IMR-90 (cell line): ENCODE measurements around the gene FGGY. TPM values are rescaled to one million over a fixed set of nuclear protein-coding genes. Genes with fewer than 3 reads are reported as not detected.

Experiments used
- ATAC-seq: fragments of 200-7000 bp; cut with Tn5 transposase; 2 replicates; pipeline ENCODE4 v1.9.1; 2020; ENCODE audit warnings: low read depth, mild to moderate bottlenecking, moderate library complexity
- BruUV-seq: library from RNA; stranded (reverse); fragments of 400-500 nt; replicated peaks from 2 replicates; lab custom pipeline; 2021; lab: Mats Ljungman, UMichigan
- CTCF ChIA-PET: fragments of 300-600 bp; formaldehyde crosslinking; extraction: SDS; loops from one replicate; lab custom pipeline; 2021; ENCODE audit warnings: antibody characterized with exemption; lab: Yijun Ruan, JAX
- POLR2A ChIA-PET: fragments of 300-600 bp; sonication (Branson Sonifier 250); formaldehyde crosslinking; loops from one replicate; lab custom pipeline; 2022; ENCODE audit warnings: antibody characterized with exemption; ENCODE audit not compliant: unreplicated experiment; lab: Charles Lee
- DNase-seq: peaks from one replicate; pipeline ENCODE4 v3.0.0; 2013
- H2AFZ ChIP-seq: replicated peaks from 2 replicates; pipeline ENCODE3; 2013; ENCODE audit warnings: low read length, mild to moderate bottlenecking; ENCODE audit not compliant: poor library complexity
- H2AK5ac ChIP-seq: 2 replicates; pipeline ENCODE4 v1.6.1; 2013; ENCODE audit warnings: low read depth, low read length, inconsistent platforms
- H2AK9ac ChIP-seq: replicated peaks from 2 replicates; pipeline ENCODE3; 2013; ENCODE audit warnings: mild to moderate bottlenecking, low read depth, low read length, moderate library complexity; ENCODE audit not compliant: poor library complexity
- H2BK120ac ChIP-seq: 2 replicates; pipeline ENCODE4 v1.6.1; 2013; ENCODE audit warnings: low read depth, low read length, inconsistent platforms
- H2BK15ac ChIP-seq: 3 replicates; pipeline ENCODE4 v1.6.1; 2013; ENCODE audit warnings: low read depth, low read length, inconsistent platforms
- H2BK20ac ChIP-seq: 2 replicates; pipeline ENCODE4 v1.6.1; 2013; ENCODE audit warnings: low read depth, mild to moderate bottlenecking, inconsistent platforms, low read length, moderate library complexity
- H2BK5ac ChIP-seq: 2 replicates; pipeline ENCODE4 v1.6.1; 2013; ENCODE audit warnings: mild to moderate bottlenecking, low read depth, low read length, inconsistent platforms; ENCODE audit not compliant: poor library complexity, severe bottlenecking
- H3K14ac ChIP-seq: replicated peaks from 2 replicates; pipeline ENCODE4 v1.6.1; 2013; ENCODE audit warnings: low read depth, low read length, inconsistent platforms
- H3K18ac ChIP-seq: 2 replicates; pipeline ENCODE4 v1.6.1; 2013; ENCODE audit warnings: low read depth, low read length, control low read depth
- H3K23ac ChIP-seq: 2 replicates; pipeline ENCODE4 v1.6.1; 2013; ENCODE audit warnings: low read depth, low read length, inconsistent platforms
- H3K27ac ChIP-seq: 2 replicates; pipeline ENCODE4 v1.5.1; 2013; ENCODE audit warnings: mild to moderate bottlenecking, control low read depth, low read length; ENCODE audit not compliant: insufficient read depth
- H3K27me3 ChIP-seq: 2 replicates; pipeline ENCODE4 v1.6.1; 2013; ENCODE audit warnings: low read length; ENCODE audit not compliant: control insufficient read depth, insufficient read depth
- H3K36me3 ChIP-seq: 2 replicates; pipeline ENCODE4 v1.6.1; 2013; ENCODE audit warnings: low read length, mixed read lengths; ENCODE audit not compliant: control insufficient read depth, insufficient read depth
- H3K4ac ChIP-seq: 2 replicates; pipeline ENCODE4 v1.6.1; 2013; ENCODE audit warnings: low read depth, low read length, inconsistent platforms
- H3K4me1 ChIP-seq: 2 replicates; pipeline ENCODE4 v1.6.1; 2013; ENCODE audit warnings: low read length, mixed read lengths; ENCODE audit not compliant: control insufficient read depth, insufficient read depth
- H3K4me2 ChIP-seq: 2 replicates; pipeline ENCODE4 v1.6.1; 2013; ENCODE audit warnings: low read depth, mild to moderate bottlenecking, control low read depth, low read length, moderate library complexity
- H3K4me3 ChIP-seq: 2 replicates; pipeline ENCODE4 v1.5.1; 2013; ENCODE audit warnings: low read depth, mild to moderate bottlenecking, control low read depth, low read length, moderate library complexity; ENCODE audit not compliant: insufficient read depth
- H3K56ac ChIP-seq: 2 replicates; pipeline ENCODE4 v1.6.1; 2013; ENCODE audit warnings: low read length, inconsistent platforms; ENCODE audit not compliant: insufficient read depth; ENCODE audit errors: extremely low read depth
- H3K79me1 ChIP-seq, 2 experiments: 2 replicates each; pipeline ENCODE4 v1.6.1; 2013; ENCODE audit warnings: low read length in 2 of 2, inconsistent platforms in 1 of 2, low read depth in 1 of 2
- H3K9ac ChIP-seq: 2 replicates; pipeline ENCODE4 v1.6.1; 2013; ENCODE audit warnings: low read depth, low read length, control low read depth
- H3K9me1 ChIP-seq: 2 replicates; pipeline ENCODE4 v1.6.1; 2013; ENCODE audit warnings: low read length, inconsistent platforms; ENCODE audit not compliant: insufficient read depth
- H3K9me3 ChIP-seq: 2 replicates; pipeline ENCODE4 v1.6.1; 2013; ENCODE audit warnings: low read length; ENCODE audit not compliant: control insufficient read depth, insufficient read depth
- H4K20me1 ChIP-seq: 2 replicates; pipeline ENCODE4 v1.6.1; 2013; ENCODE audit warnings: low read length, inconsistent platforms; ENCODE audit not compliant: insufficient read depth
- H4K5ac ChIP-seq: 2 replicates; pipeline ENCODE4 v1.6.1; 2013; ENCODE audit warnings: mild to moderate bottlenecking, low read depth, low read length, control low read depth
- H4K8ac ChIP-seq, 2 experiments: 2 replicates each; pipeline ENCODE4 v1.6.1; 2013; ENCODE audit warnings: low read depth in 2 of 2, low read length in 2 of 2, control low read depth in 1 of 2, inconsistent platforms in 1 of 2
- H4K91ac ChIP-seq: 2 replicates; pipeline ENCODE4 v1.6.1; 2013; ENCODE audit warnings: low read depth, low read length, inconsistent platforms; ENCODE audit not compliant: insufficient read depth
- MAZ ChIP-seq: IDR thresholded peaks from 2 replicates; pipeline ENCODE4 v1.6.1; 2012; ENCODE audit warnings: low read depth, mild to moderate bottlenecking, low read length, improper control_type of control experiment, moderate library complexity, borderline replicate concordance
- RAD21 ChIP-seq: IDR thresholded peaks from 2 replicates; pipeline ENCODE4 v1.6.1; 2012; ENCODE audit warnings: low read length, improper control_type of control experiment
- RFX5 ChIP-seq: IDR thresholded peaks from 2 replicates; pipeline ENCODE4 v1.8.0; 2012; ENCODE audit warnings: low read depth, mild to moderate bottlenecking, low read length, moderate library complexity
- WGBS, 2 experiments: methylation state at CpG; one replicate each; pipeline versions ENCODE4 v1.1.5 to v1.1.7; 2013; ENCODE audit warnings: missing lambda C conversion rate in 2 of 2; ENCODE audit not compliant: insufficient read length in 1 of 2; ENCODE audit errors: extremely low coverage in 2 of 2; 5-methylcytosine and 5-hydroxymethylcytosine counted together
- dilution Hi-C: fragments of 300-500 bp; cut with HindIII; formaldehyde crosslinking; loops from one replicate; pipeline ENCODE4 v1.14.3; 2018; ENCODE audit warnings: low sequenced_read_pairs; ENCODE audit not compliant: unreplicated experiment
- in situ Hi-C: fragments of 300-500 bp; cut with MboI; formaldehyde crosslinking; loops from 3 replicates; pipeline ENCODE4 v1.14.3; 2019; ENCODE audit warnings: low sequenced_read_pairs, inconsistent platforms, mixed read lengths
- intact Hi-C: fragments of 100-400 bp; cut with micrococcal nuclease; formaldehyde crosslinking; loops from 2 replicates; pipeline ENCODE4 v1.10.0; 2022
- polyA plus RNA-seq, 3 experiments: library from polyadenylated mRNA; depleted of rRNA; stranded (reverse); fragments of >200 nt; gene quantifications; 2 replicates each; pipeline ENCODE4 v1.2.3, GENCODE V29; 2012; ENCODE audit warnings: low replicate concordance in 1 of 3
- total RNA-seq: library from RNA; depleted of rRNA; stranded (reverse); fragments of >200 nt; gene quantifications from 2 replicates; pipeline ENCODE4 v1.2.3, GENCODE V29; 2012

Gene FGGY
- total and polyA plus RNA-seq, 2 of the 4 experiments (the other 2 are of a cell fraction) = 5.6 to 14.0 TPM

DNA sequence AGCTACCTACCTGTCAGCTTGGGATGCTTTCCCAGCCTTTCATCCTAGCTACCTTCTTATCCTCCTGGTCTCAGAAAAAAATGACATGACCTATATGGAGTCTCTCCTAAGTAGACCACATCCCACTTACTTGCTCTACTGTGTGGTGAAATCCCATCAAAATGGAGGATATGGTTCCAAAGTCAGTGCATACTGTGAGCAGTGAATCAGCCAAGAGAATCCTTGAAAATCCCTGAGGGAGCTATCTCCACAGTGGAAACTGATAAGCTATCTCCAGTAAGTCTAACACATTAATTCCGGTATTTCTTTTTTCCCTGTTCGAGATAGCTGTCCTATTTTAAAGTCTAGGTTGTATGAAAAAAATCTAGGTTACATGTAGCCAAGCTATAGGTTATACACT, 189.7 kb downstream of the FGGY start:
- no peak overlapping the region for H2BK120ac ChIP-seq
- H3K27ac ChIP-seq = no peak overlapping the region
- no CpG with 5 or more reads among the region's 2 CpGs for WGBS, 2 experiments
- H4K20me1 ChIP-seq = no peaks in the 10 kb centered on the region
- DNase-seq = peak; percentile 16
- H3K9ac ChIP-seq = no peak overlapping the region
- 0 out of 4 replicates have a peak, but pooled peaks cover 0 to 4% of the 10 kb centered on the region in 2 experiments for H3K79me1 ChIP-seq
- intact Hi-C loops (no loop called here), in situ Hi-C loops (no loop called here), dilution Hi-C loops (no loop called here)
- H3K56ac ChIP-seq = no peak overlapping the region
- no peak overlapping the region for H2AFZ ChIP-seq
- H2AK5ac ChIP-seq = no peak overlapping the region; the same call in 1 of the 2 replicates
- H3K36me3 ChIP-seq = no peaks in the 10 kb centered on the region
- H2BK5ac ChIP-seq = no peak overlapping the region
- ATAC-seq = no peak
- no peak overlapping the region for H3K4me3 ChIP-seq
- H3K4me1 ChIP-seq = peaks cover 7% of the 10 kb centered on the region; the same call in 1 of the 2 replicates
- no peak overlapping the region for H4K8ac ChIP-seq
- H4K5ac ChIP-seq = no peak overlapping the region
- no peak overlapping the region for H3K4ac ChIP-seq
- peaks cover 15% of the 10 kb centered on the region for H3K9me1 ChIP-seq
- no peak overlapping the region for H2BK20ac ChIP-seq
- ChIA-PET POLR2A (no interaction called here), CTCF (no interaction called here)
- no peak overlapping the region for H3K14ac ChIP-seq
- H3K18ac ChIP-seq = no peak overlapping the region
- no TSS peak for BruUV-seq
- 0 out of 2 replicates have a peak overlapping the region, but pooled peaks have one; percentile 2 for H4K91ac ChIP-seq
- no peak overlapping the region for H2AK9ac ChIP-seq
- H2BK15ac ChIP-seq = peak overlapping the region; percentile 86; the same call in 2 of the 3 replicates
- no peaks in the 10 kb centered on the region for H3K27me3 ChIP-seq
- H3K9me3 ChIP-seq = no peaks in the 10 kb centered on the region
- no peak overlapping the region for H3K4me2 ChIP-seq
- TF ChIP-seq MAZ = no peak
- TF ChIP-seq RAD21 = no peak
- TF ChIP-seq RFX5 = no peak
- no peak overlapping the region for H3K23ac ChIP-seq
